Liver (tissue), 9 donors: ENCODE data around the gene SRSF12. TPM values are rescaled to one million over a fixed set of nuclear protein-coding genes. Genes with fewer than 3 reads are reported as not detected.

ENCODE experiments used
- DNase-seq: peaks from one replicate; pipeline ENCODE4 v3.0.0-alpha.2; 2017; ENCODE audit warnings: low spot score
- H3K27ac ChIP-seq, 2 donors: one replicate each; pipeline ENCODE4 v1.7.0; 2013; ENCODE audit warnings: inconsistent platforms in 2 of 2, low read length in 2 of 2, control low read depth in 1 of 2, low read depth in 1 of 2, mild to moderate bottlenecking in 1 of 2
- H3K27me3 ChIP-seq, 4 donors: one replicate each; pipeline versions ENCODE4 v1.6.1 to v1.7.0; 2013; ENCODE audit warnings: low read length in 3 of 4, inconsistent platforms in 1 of 4, mild to moderate bottlenecking in 1 of 4, moderate library complexity in 1 of 4; ENCODE audit not compliant: control insufficient read depth in 4 of 4, insufficient read depth in 4 of 4
- H3K36me3 ChIP-seq, 4 donors: one replicate each; pipeline versions ENCODE4 v1.6.1 to v1.7.0; 2013; ENCODE audit warnings: low read length in 3 of 4, mild to moderate bottlenecking in 3 of 4, low read depth in 1 of 4, moderate library complexity in 1 of 4; ENCODE audit not compliant: control insufficient read depth in 4 of 4, insufficient read depth in 3 of 4
- H3K4me1 ChIP-seq, 4 donors: one replicate each; pipeline versions ENCODE4 v1.6.1 to v1.7.0; 2013; ENCODE audit warnings: low read length in 3 of 4, mild to moderate bottlenecking in 3 of 4, moderate library complexity in 1 of 4; ENCODE audit not compliant: control insufficient read depth in 4 of 4, insufficient read depth in 4 of 4
- H3K4me3 ChIP-seq, 3 donors: one replicate each; pipeline versions ENCODE4 v1.6.1 to v1.7.0; 2013; ENCODE audit warnings: low read length in 3 of 3, control low read depth in 1 of 3, low read depth in 1 of 3, mild to moderate bottlenecking in 1 of 3
- H3K9ac ChIP-seq, 2 donors: one replicate each; pipeline ENCODE4 v1.7.0; 2013; ENCODE audit warnings: low read length in 2 of 2, mild to moderate bottlenecking in 2 of 2, moderate library complexity in 2 of 2, control low read depth in 1 of 2, low read depth in 1 of 2
- H3K9me3 ChIP-seq, 4 donors: one replicate each; pipeline versions ENCODE4 v1.6.1 to v1.7.0; 2013; ENCODE audit warnings: low read length in 3 of 4; ENCODE audit not compliant: control insufficient read depth in 4 of 4
- ATF3 ChIP-seq: IDR thresholded peaks from 2 replicates; pipeline ENCODE4 v1.6.1; 2016; ENCODE audit warnings: antibody characterized with exemption
- EGR1 ChIP-seq, 2 donors: IDR thresholded peaks; 2 replicates each; pipeline ENCODE4 v1.6.1; 2016 to 2018; ENCODE audit warnings: antibody characterized with exemption in 2 of 2, low read depth in 2 of 2
- FOXA1 ChIP-seq: IDR thresholded peaks from 2 replicates; pipeline ENCODE4 v1.6.1; 2016; ENCODE audit warnings: antibody characterized with exemption
- FOXA2 ChIP-seq: IDR thresholded peaks from 2 replicates; pipeline ENCODE4 v1.6.1; 2016; ENCODE audit warnings: antibody characterized with exemption
- GABPA ChIP-seq, 2 donors: IDR thresholded peaks in 1 of 2; conservative IDR thresholded peaks in 1 of 2; 2 replicates each; pipeline ENCODE4 v1.6.1; 2016; ENCODE audit warnings: antibody characterized with exemption in 2 of 2, mild to moderate bottlenecking in 1 of 2, moderate library complexity in 1 of 2
- HNF4G ChIP-seq: IDR thresholded peaks from 2 replicates; pipeline ENCODE4 v1.6.1; 2016; ENCODE audit warnings: antibody characterized with exemption
- JUND ChIP-seq, 2 donors: IDR thresholded peaks; 2 replicates each; pipeline ENCODE4 v1.6.1; 2016; ENCODE audit warnings: antibody characterized with exemption in 2 of 2
- NR2F2 ChIP-seq: IDR thresholded peaks from 2 replicates; pipeline ENCODE4 v1.6.1; 2016; ENCODE audit warnings: antibody characterized with exemption
- RAD21 ChIP-seq, 2 donors: IDR thresholded peaks; 2 replicates each; pipeline ENCODE4 v1.6.1; 2016; ENCODE audit warnings: antibody characterized with exemption in 2 of 2, mild to moderate bottlenecking in 2 of 2
- REST ChIP-seq: IDR thresholded peaks from 2 replicates; pipeline ENCODE4 v1.6.1; 2016; ENCODE audit warnings: antibody characterized with exemption, mild to moderate bottlenecking
- RXRA ChIP-seq, 2 donors: IDR thresholded peaks; 2 replicates each; pipeline ENCODE4 v1.6.1; 2017 to 2018; ENCODE audit warnings: antibody characterized with exemption in 2 of 2, mild to moderate bottlenecking in 1 of 2
- SP1 ChIP-seq: IDR thresholded peaks from 2 replicates; pipeline ENCODE4 v1.6.1; 2018; ENCODE audit warnings: antibody characterized with exemption, mild to moderate bottlenecking
- TAF1 ChIP-seq: conservative IDR thresholded peaks from 2 replicates; pipeline ENCODE4 v1.6.1; 2016; ENCODE audit warnings: antibody characterized with exemption, mild to moderate bottlenecking
- YY1 ChIP-seq: IDR thresholded peaks from 2 replicates; pipeline ENCODE4 v1.6.1; 2016; ENCODE audit warnings: antibody characterized with exemption, mild to moderate bottlenecking
- ZBTB33 ChIP-seq: IDR thresholded peaks from 2 replicates; pipeline ENCODE4 v1.6.1; 2016; ENCODE audit warnings: antibody characterized with exemption
- WGBS: extraction: QIAGEN DNeasy Blood & Tissue Kit; methylation state at CpG from one replicate; pipeline ENCODE4 v1.1.7; 2013; 5-methylcytosine and 5-hydroxymethylcytosine counted together
- polyA plus RNA-seq, 2 donors: library from polyadenylated mRNA; stranded (reverse) in 1 of 2; unstranded in 1 of 2; fragments of 200-250 nt in 1 of 2; fragments of >200 nt in 1 of 2; fragmentation: Nextera tagmentation in 1 of 2; extraction: Ambion mirVana in 1 of 2; gene quantifications; one replicate each; pipeline versions ENCODE4 v1.2.1 to v1.2.3, GENCODE V29; 2013 to 2015
- total RNA-seq, 2 donors: library from RNA; depleted of rRNA; stranded (reverse); fragments of >200 nt; gene quantifications; one replicate each; pipeline ENCODE4 v1.2.3, GENCODE V29; 2014
- TF ChIP-seq, protein P1 (sequence below): IDR thresholded peaks from 2 replicates; pipeline ENCODE4 v1.6.1; 2016; ENCODE audit warnings: antibody characterized with exemption
- TF ChIP-seq, protein P2 (sequence below): fragments of 150-350 bp; IDR thresholded peaks from 2 replicates; pipeline ENCODE4 v1.5.1; 2017; ENCODE audit warnings: improper control_type of control experiment, low read depth, low read length; ENCODE audit not compliant: missing input control
- donor health status: healthy.
- donor health status: healthy.
- donor health status: healthy.
- donor health status: healthy.
- donor health status: healthy.

SRSF12 gene
- total and polyA plus RNA-seq, 4 donors, result 0.17 to 1.0 (median 0.39) TPM

DNA sequence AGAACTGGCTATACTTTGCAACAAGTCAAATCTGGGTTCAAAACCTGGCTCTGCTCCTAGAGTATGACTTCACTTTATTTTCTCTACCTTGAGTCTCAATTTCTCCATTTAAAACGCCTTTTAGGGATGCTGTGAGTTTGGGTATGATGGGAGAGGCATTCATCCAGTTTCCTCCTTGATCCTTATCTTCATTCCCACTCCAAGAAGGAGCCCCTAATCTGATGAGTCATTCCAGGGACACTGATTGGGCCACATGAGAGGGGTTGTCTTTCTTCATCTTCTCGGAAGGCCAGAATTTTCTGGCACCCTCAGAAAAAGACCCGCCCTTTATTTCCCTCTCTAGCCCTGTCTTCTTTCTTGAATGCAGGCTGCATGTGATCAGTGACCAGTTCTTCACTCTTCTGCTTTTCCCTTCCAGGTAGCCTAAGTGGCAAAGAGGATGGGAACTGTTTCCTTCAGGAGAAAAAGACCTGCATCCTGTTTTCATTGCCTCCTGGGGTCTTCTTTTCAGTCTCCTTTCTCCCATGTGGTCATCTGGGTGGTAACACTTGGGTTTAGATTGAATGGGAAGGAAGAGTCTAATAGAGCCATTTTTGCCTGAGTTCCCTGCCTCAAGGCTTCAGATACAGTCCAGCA is 69.5 kb downstream of the SRSF12 start:
- Histone ChIP-seq H3K4me1 (peaks cover 4 to 13% (median 7%) of the 10 kb centered on the region in 4 donors), H3K27me3 (no peaks in the 10 kb centered on the region), H3K9ac (no peak overlapping the region), H3K36me3 (no peaks in the 10 kb centered on the region), H3K27ac (no peak overlapping the region), H3K9me3 (no peaks in the 10 kb centered on the region), H3K4me3 (no peak overlapping the region)
- 95% methylated on average over 3 of the region's 3 CpGs for WGBS
- DNase-seq, result no peak
- TF ChIP-seq REST (no peak), RXRA (IDR thresholded peaks at IDR 0.05) (no peak), TAF1 (no peak), HNF4G (no peak), NR2F2 (no peak), RAD21 (IDR thresholded peaks at IDR 0.05) (no peak), ZBTB33 (no peak), FOXA1 (no peak), YY1 (no peak), JUND (IDR thresholded peaks at IDR 0.05) (no peak), FOXA2 (no peak), SP1 (no peak), EGR1 (IDR thresholded peaks at IDR 0.05; ENCODE audit: low read depth in 2 of 2) (no peak), GABPA (IDR thresholded peaks at IDR 0.05 in 1 of 2, conservative IDR thresholded peaks at IDR 0.05 in 1 of 2) (no peak), ATF3 (no peak)
- TF ChIP-seq, protein P1, sequence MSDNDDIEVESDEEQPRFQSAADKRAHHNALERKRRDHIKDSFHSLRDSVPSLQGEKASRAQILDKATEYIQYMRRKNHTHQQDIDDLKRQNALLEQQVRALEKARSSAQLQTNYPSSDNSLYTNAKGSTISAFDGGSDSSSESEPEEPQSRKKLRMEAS, result no peak
- TF ChIP-seq, protein P2, sequence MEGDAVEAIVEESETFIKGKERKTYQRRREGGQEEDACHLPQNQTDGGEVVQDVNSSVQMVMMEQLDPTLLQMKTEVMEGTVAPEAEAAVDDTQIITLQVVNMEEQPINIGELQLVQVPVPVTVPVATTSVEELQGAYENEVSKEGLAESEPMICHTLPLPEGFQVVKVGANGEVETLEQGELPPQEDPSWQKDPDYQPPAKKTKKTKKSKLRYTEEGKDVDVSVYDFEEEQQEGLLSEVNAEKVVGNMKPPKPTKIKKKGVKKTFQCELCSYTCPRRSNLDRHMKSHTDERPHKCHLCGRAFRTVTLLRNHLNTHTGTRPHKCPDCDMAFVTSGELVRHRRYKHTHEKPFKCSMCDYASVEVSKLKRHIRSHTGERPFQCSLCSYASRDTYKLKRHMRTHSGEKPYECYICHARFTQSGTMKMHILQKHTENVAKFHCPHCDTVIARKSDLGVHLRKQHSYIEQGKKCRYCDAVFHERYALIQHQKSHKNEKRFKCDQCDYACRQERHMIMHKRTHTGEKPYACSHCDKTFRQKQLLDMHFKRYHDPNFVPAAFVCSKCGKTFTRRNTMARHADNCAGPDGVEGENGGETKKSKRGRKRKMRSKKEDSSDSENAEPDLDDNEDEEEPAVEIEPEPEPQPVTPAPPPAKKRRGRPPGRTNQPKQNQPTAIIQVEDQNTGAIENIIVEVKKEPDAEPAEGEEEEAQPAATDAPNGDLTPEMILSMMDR, result no peak
